HG03175 (cell line): ENCODE results near the gene KRT74.

ENCODE experiments used
- ATAC-seq: cut with Tn5 transposase; IDR thresholded peaks from one replicate; pipeline ENCODE4 v1.9.1; 2021; ENCODE audit warnings: mild to moderate bottlenecking, moderate library complexity; ENCODE audit not compliant: unreplicated experiment

The KRT74 gene

GRCh38 chr12:52522346-52523011 is 51.2 kb downstream of the KRT74 start:
- no peak for ATAC-seq

- ATAC-seq: no peak
These were observed 51.9 kb downstream of the KRT74 start for GRCh38 chr12:52521568-52522266.

- no peak for ATAC-seq
These were observed 52.5 kb downstream of the KRT74 start for GRCh38 chr12:52521175-52521567.

GRCh38 chr12:52519826-52520662 is 53.6 kb downstream of the KRT74 start, which contains the start of gene KRT5:
KRT5 (minus strand) TSS chr12:52520394; CDS start chr12:52520296, 98 bp downstream.
- ATAC-seq: no peak

- no peak for ATAC-seq
These were observed 54.3 kb downstream of the KRT74 start for GRCh38 chr12:52519387-52519703.

GRCh38 chr12:52518574-52519386 is 54.9 kb downstream of the KRT74 start:
- ATAC-seq: no peak

- ATAC-seq: no peak
These were observed 55.8 kb downstream of the KRT74 start for GRCh38 chr12:52517888-52518287.

GRCh38 chr12:52517005-52517835 is 56.4 kb downstream of the KRT74 start:
- ATAC-seq: no peak

GRCh38 chr12:52515927-52516831 is 57.5 kb downstream of the KRT74 start:
- no peak for ATAC-seq
